NCI-H1105 treated with DMSO at 0.1 percent for 48 hours (cell line): ENCODE results near the gene AIFM3.

Experiments
- DNase-seq: peaks from one replicate; lab custom pipeline; 2025; lab: John Stamatoyannopoulos, UW

Gene AIFM3

GRCh38 chr22:21026783-21027692 is 60.0 kb downstream of the AIFM3 start:
- DNase-seq: peak; percentile 36

GRCh38 chr22:21028277-21029251 is 61.5 kb downstream of the AIFM3 start:
- no peak for DNase-seq

GRCh38 chr22:21029486-21030025 is 62.5 kb downstream of the AIFM3 start:
- DNase-seq: no peak

- DNase-seq: no peak
These were observed 63.0 kb downstream of the AIFM3 start for GRCh38 chr22:21030032-21030431.
